ENCODE results near the gene MRTFB. TPM values are rescaled to one million over a fixed set of nuclear protein-coding genes. Genes with fewer than 3 reads are reported as not detected.

The MRTFB gene
- total and polyA plus RNA-seq, 2 donors (not counting 1 experiment from before 2014, with no cell fraction given), result 8.8 to 9.8 TPM

DNA sequence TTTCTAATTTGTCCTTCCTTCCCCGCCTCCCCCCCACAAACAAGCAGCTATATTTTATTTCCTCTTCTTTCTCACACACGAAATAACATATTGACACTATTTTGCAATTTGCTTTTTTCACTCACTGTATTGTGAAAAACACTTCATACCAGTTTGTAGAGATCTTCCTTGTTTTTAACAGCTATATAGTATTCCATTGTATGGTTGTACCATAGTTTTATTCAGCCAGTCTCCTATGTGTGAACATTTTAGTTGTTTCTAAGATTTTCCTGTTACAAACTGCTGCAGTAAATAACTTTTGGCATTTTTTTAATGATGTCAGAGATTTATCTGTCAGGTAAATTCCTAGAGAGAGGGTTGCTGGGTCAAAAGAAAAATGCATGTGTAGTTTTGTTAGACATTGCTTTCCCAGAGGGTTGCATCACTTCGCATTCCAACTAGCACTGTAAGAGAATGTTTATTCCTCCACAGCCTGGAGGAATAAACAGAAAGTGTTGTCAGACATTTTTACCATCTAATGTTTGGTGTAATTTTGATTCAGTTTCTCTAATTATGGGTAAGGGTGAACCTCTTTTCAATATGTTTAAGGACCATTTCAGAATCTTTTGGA, 101.2 kb downstream of the MRTFB start:
- no peaks in the 10 kb centered on the region for H3K9me3 ChIP-seq (ENCODE audit: control insufficient read depth, insufficient read depth, low read depth, low read length)
- H3K9ac ChIP-seq (ENCODE audit: insufficient read depth, low read length), result no peak overlapping the region
- H3K4me1 ChIP-seq (ENCODE audit: control insufficient read depth, extremely low read depth, insufficient read depth, low read length), result no peaks in the 10 kb centered on the region
- no peak overlapping the region for H3K4me3 ChIP-seq (replicated peaks in 1 of 4; ENCODE audit: control extremely low read depth in 1 of 4, insufficient read depth in 1 of 4, low read depth in 3 of 4, low read length in 4 of 4)
- H3K27ac ChIP-seq (ENCODE audit: insufficient read depth, low read length), result no peak overlapping the region
- peak; percentile 47 to 82 for DNase-seq (ENCODE audit: low read depth in 2 of 2)
- no peaks in the 10 kb centered on the region for H3K79me2 ChIP-seq (ENCODE audit: control insufficient read depth, insufficient read depth, low read length)
- H3K36me3 ChIP-seq (ENCODE audit: control insufficient read depth, insufficient read depth, low read length), result no peaks in the 10 kb centered on the region
- no peak overlapping the region for H3K4me2 ChIP-seq (ENCODE audit: extremely low read depth, insufficient read depth, low read length)
- H4K20me1 ChIP-seq (ENCODE audit: control insufficient read depth, extremely low read depth, insufficient read depth, low read length), result no peaks in the 10 kb centered on the region
- no peaks in the 10 kb centered on the region for H3K27me3 ChIP-seq (ENCODE audit: control insufficient read depth, insufficient read depth, low read length)
- no peak for TF ChIP-seq EZH2 (IDR thresholded peaks at IDR 0.05; ENCODE audit: low read length, missing control alignments)
- H2AFZ ChIP-seq (ENCODE audit: low read length), result no peak overlapping the region

DNA sequence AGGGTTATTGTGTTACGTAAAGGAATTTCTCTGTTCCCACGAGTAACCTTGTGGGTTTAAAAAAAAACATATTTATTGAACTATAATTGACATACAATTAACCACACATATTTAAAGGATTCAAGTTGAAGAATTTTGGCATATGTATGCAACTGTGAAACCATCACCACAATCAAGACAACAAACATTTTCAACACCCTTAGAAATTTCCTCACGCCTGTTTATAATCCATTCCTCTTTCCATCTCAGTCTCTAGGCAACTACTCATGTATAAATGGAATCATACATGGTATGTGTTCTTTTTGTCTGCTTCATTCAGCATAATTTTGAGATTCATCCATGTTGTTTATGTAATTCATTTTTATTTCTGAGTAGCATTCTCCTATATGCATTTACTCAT, 104.0 kb downstream of the MRTFB start:
- Histone ChIP-seq H3K36me3 (ENCODE audit: control insufficient read depth, insufficient read depth, low read length) (no peaks in the 10 kb centered on the region), H4K20me1 (ENCODE audit: control insufficient read depth, extremely low read depth, insufficient read depth, low read length) (no peaks in the 10 kb centered on the region), H3K27me3 (ENCODE audit: control insufficient read depth, insufficient read depth, low read length) (no peaks in the 10 kb centered on the region), H3K4me1 (ENCODE audit: control insufficient read depth, extremely low read depth, insufficient read depth, low read length) (no peaks in the 10 kb centered on the region), H3K4me2 (ENCODE audit: extremely low read depth, insufficient read depth, low read length) (no peak overlapping the region), H2AFZ (ENCODE audit: low read length) (no peak overlapping the region), H3K9me3 (ENCODE audit: control insufficient read depth, insufficient read depth, low read depth, low read length) (no peaks in the 10 kb centered on the region), H3K27ac (ENCODE audit: insufficient read depth, low read length) (no peak overlapping the region), H3K79me2 (ENCODE audit: control insufficient read depth, insufficient read depth, low read length) (no peaks in the 10 kb centered on the region), H3K4me3 (replicated peaks in 1 of 4; ENCODE audit: control extremely low read depth in 1 of 4, insufficient read depth in 1 of 4, low read depth in 3 of 4, low read length in 4 of 4) (no peak overlapping the region), H3K9ac (ENCODE audit: insufficient read depth, low read length) (no peak overlapping the region)
- TF ChIP-seq EZH2 (IDR thresholded peaks at IDR 0.05; ENCODE audit: low read length, missing control alignments), result no peak
- TF ChIP-seq, protein P1, sequence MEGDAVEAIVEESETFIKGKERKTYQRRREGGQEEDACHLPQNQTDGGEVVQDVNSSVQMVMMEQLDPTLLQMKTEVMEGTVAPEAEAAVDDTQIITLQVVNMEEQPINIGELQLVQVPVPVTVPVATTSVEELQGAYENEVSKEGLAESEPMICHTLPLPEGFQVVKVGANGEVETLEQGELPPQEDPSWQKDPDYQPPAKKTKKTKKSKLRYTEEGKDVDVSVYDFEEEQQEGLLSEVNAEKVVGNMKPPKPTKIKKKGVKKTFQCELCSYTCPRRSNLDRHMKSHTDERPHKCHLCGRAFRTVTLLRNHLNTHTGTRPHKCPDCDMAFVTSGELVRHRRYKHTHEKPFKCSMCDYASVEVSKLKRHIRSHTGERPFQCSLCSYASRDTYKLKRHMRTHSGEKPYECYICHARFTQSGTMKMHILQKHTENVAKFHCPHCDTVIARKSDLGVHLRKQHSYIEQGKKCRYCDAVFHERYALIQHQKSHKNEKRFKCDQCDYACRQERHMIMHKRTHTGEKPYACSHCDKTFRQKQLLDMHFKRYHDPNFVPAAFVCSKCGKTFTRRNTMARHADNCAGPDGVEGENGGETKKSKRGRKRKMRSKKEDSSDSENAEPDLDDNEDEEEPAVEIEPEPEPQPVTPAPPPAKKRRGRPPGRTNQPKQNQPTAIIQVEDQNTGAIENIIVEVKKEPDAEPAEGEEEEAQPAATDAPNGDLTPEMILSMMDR (conservative IDR thresholded peaks at IDR 0.05 in 1 of 2, IDR thresholded peaks at IDR 0.05 in 1 of 2; ENCODE audit: low read depth in 1 of 2, low read length in 2 of 2), result no peak
- DNase-seq (ENCODE audit: low read depth in 2 of 2), result no peak

DNA sequence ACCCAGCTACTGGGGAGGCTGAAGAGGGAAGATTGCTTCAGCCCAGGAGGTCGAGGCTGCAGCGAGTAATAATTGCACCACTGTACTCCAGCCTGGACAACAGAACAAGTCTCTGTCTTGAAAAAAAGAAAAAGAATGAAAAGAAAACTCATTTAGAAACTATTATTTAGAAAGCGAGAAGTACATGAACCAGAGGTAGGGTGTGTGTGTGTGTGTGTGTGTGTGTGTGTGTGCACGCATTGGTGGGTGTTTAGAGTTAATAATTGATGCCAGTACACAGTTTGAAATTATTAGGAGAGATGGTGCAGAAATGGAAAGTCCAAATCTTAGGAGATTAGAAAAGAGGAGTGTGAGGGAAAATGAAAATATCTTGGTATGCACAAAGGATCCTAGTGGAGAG, 106.6 kb downstream of the MRTFB start:
- no peak overlapping the region for H2AFZ ChIP-seq (ENCODE audit: low read length)
- H3K36me3 ChIP-seq (ENCODE audit: control insufficient read depth, insufficient read depth, low read length), result no peaks in the 10 kb centered on the region
- H3K79me2 ChIP-seq (ENCODE audit: control insufficient read depth, insufficient read depth, low read length), result no peaks in the 10 kb centered on the region
- H3K9me3 ChIP-seq (ENCODE audit: control insufficient read depth, insufficient read depth, low read depth, low read length), result no peaks in the 10 kb centered on the region
- DNase-seq (ENCODE audit: low read depth in 2 of 2), result no peak
- no peak overlapping the region for H3K4me2 ChIP-seq (ENCODE audit: extremely low read depth, insufficient read depth, low read length)
- no peak overlapping the region for H3K9ac ChIP-seq (ENCODE audit: insufficient read depth, low read length)
- peaks cover 8% of the 10 kb centered on the region for H3K4me1 ChIP-seq (ENCODE audit: control insufficient read depth, extremely low read depth, insufficient read depth, low read length)
- no peaks in the 10 kb centered on the region for H4K20me1 ChIP-seq (ENCODE audit: control insufficient read depth, extremely low read depth, insufficient read depth, low read length)
- no peak overlapping the region for H3K27ac ChIP-seq (ENCODE audit: insufficient read depth, low read length)
- H3K4me3 ChIP-seq (replicated peaks in 1 of 4; ENCODE audit: control extremely low read depth in 1 of 4, insufficient read depth in 1 of 4, low read depth in 3 of 4, low read length in 4 of 4), result no peak overlapping the region
- no peaks in the 10 kb centered on the region for H3K27me3 ChIP-seq (ENCODE audit: control insufficient read depth, insufficient read depth, low read length)
- TF ChIP-seq EZH2 (IDR thresholded peaks at IDR 0.05; ENCODE audit: low read length, missing control alignments), result no peak
- TF ChIP-seq, protein P1 (conservative IDR thresholded peaks at IDR 0.05 in 1 of 2, IDR thresholded peaks at IDR 0.05 in 1 of 2; ENCODE audit: low read depth in 1 of 2, low read length in 2 of 2), result no peak

Data from fibroblast of lung (primary cell).